Left kidney (tissue), 2 donors: ENCODE data around the gene DPYD. TPM values are rescaled to one million over a fixed set of nuclear protein-coding genes. Genes with fewer than 3 reads are reported as not detected.

Source experiments
- DNase-seq: peaks from one replicate; pipeline ENCODE4 v3.0.0-alpha.2; 2013
- polyA plus RNA-seq: library from polyadenylated mRNA; unstranded; fragments of 120-200 nt; gene quantifications from one replicate; pipeline ENCODE4 v1.2.1, GENCODE V29; 2013; ENCODE audit not compliant: insufficient read length

The DPYD gene
- polyA plus RNA-seq, 1 donor, result 11.9 TPM

GRCh38 chr1:97091679-97092078 is 829.2 kb downstream of the DPYD start:
- no peak for DNase-seq

- no peak for DNase-seq
Measured at GRCh38 chr1:97091263-97091662, 829.6 kb downstream of the DPYD start.

- no peak for DNase-seq
Measured at GRCh38 chr1:97090725-97091124, 830.1 kb downstream of the DPYD start.

- DNase-seq, result peak; percentile 3
Measured at GRCh38 chr1:97089173-97089572, 831.7 kb downstream of the DPYD start.

- DNase-seq, result no peak
Measured at GRCh38 chr1:97088391-97088790, 832.4 kb downstream of the DPYD start.

- DNase-seq, result no peak
Measured at GRCh38 chr1:97084546-97084945, 836.3 kb downstream of the DPYD start.

GRCh38 chr1:97082160-97082848 is 838.5 kb downstream of the DPYD start:
- no peak for DNase-seq

- DNase-seq, result no peak
Measured at GRCh38 chr1:97078872-97079271, 842.0 kb downstream of the DPYD start.

GRCh38 chr1:97077221-97077620 is 843.6 kb downstream of the DPYD start:
- no peak for DNase-seq

GRCh38 chr1:97074771-97075170 is 846.1 kb downstream of the DPYD start:
- no peak for DNase-seq

GRCh38 chr1:97073936-97074335 is 846.9 kb downstream of the DPYD start:
- DNase-seq, result no peak

- DNase-seq, result no peak
Measured at GRCh38 chr1:97073169-97073568, 847.7 kb downstream of the DPYD start.

GRCh38 chr1:97071173-97071572 is 849.7 kb downstream of the DPYD start:
- no peak for DNase-seq

GRCh38 chr1:97070376-97070775 is 850.5 kb downstream of the DPYD start:
- no peak for DNase-seq

GRCh38 chr1:97069312-97069711 is 851.5 kb downstream of the DPYD start:
- DNase-seq, result no peak

GRCh38 chr1:97066860-97067259 is 854.0 kb downstream of the DPYD start:
- no peak for DNase-seq

GRCh38 chr1:97063532-97063931 is 857.3 kb downstream of the DPYD start:
- no peak for DNase-seq

- no peak for DNase-seq
Measured at GRCh38 chr1:97061604-97062003, 859.2 kb downstream of the DPYD start.

- no peak for DNase-seq
Measured at GRCh38 chr1:97056386-97056785, 864.4 kb downstream of the DPYD start.

- no peak for DNase-seq
Measured at GRCh38 chr1:97053268-97053667, 867.6 kb downstream of the DPYD start.

- DNase-seq, result no peak
Measured at GRCh38 chr1:97051823-97052222, 869.0 kb downstream of the DPYD start.

GRCh38 chr1:97050506-97050905 is 870.3 kb downstream of the DPYD start:
- peak; percentile 5 for DNase-seq

GRCh38 chr1:97047421-97047793 is 873.4 kb downstream of the DPYD start:
- DNase-seq, result no peak

GRCh38 chr1:97046765-97047420 is 873.9 kb downstream of the DPYD start:
- no peak for DNase-seq
